Raji (cell line): ENCODE data around the gene MGAT4D.
A peak's percentile ranks its signal among the peaks of the same experiment; 100 is the strongest.

Experiments used
- POLR2A ChIP-seq: IDR thresholded peaks from 2 replicates; pipeline ENCODE4 v1.6.1; 2011; ENCODE audit warnings: low read depth, low read length, control low read depth; ENCODE audit not compliant: insufficient read depth

Gene MGAT4D

DNA sequence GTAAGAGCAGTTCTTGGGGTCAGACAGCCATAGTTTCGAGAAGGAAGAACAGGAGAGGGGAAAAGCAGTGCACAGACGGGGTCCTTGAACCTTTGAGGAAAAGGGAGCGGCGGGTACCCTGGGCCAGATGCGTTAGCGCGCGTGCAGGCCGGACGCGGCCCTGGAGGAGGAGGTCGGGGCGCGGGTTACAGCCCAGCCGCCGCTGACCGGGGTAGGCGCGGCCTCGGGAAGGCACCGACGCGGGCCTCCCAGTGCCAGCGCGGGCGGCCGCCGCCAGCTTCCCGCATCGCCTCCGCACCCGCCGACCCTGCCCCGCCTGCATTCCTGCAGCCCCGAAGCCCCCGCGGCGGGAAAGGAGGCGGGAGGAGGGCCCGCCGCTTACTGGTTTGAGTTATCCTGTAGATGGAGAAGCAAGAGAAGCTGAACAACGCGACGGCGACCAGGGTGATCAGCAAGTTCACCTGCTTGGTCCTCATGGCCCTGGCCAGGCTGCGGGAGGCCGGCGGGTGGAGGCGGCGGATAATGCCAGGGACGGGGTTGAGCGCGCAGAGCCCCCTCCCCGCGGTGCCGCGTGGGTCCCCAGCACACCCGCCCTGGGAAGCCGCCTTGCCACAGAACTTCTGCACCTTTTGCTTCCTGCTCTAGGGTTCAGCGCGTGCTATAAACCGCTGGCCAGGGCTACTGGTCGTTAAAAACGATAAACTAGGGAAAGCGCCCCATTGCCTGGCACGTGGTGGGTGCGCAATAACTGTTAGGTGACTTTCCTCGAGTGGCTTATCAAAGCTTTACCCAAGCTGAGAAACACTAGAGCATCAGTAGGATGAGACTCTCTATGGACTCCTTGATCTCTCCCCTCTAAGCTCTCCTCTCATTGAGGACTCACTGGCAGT is at the start of gene MGAT4D:
Gene MGAT4D (minus strand): TSS at position 547 of the 890 bp plus-strand sequence. CDS start 71 bp downstream, at position 476.
- TF ChIP-seq POLR2A = no peak

GRCh38 chr4:140533951-140534480 is 35.9 kb upstream of the MGAT4D start:
- TF ChIP-seq POLR2A = no peak

GRCh38 chr4:140529434-140529833 is 31.3 kb upstream of the MGAT4D start:
- TF ChIP-seq POLR2A = no peak

DNA sequence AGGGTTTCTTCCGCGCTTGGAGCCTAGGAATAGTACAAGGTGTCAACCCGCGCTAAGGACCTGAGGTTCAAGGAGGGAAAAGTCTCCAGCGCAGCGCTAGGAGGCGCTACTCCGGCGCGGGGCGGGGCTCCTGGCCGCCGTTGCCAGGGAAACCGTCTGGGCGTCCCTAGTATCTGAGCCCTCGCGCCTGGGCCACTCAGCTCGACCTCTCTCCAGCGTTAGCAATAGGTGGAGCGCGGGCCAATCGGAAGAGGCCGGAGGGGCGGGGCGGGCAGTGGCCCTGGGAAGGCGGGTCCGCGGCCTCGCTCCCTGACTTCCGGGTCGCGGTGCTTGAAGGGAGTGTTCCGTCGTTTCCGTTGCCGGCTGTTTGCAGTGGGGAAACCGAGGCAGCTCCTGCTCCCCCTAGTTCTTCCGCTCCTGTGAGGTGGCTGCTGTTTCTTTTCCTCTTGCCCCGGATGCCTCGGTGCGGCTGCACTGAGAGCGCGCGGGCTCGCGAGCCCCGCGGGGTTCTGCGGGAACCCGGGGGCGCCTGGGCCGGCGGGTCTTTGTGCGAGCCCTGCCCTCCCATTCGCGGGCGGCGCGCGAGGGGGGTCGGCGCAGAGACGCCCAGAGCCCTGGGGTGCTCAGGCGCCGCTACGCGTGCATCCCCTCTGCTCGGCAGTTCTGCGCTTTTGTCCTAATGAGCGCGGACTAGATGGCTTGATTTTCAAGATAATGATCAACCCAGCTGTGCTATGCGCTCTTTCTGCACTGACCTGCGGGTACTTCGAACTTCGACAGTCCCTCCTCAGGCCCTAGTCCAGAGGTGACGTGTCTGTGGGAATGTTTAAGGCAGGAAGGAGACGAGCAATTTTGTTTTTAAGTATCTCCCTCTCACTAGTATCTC is 26.0 kb upstream of the MGAT4D start, which contains the start of gene ELMOD2:
Gene ELMOD2 (plus strand): TSS at position 312 of the 886 bp plus-strand sequence. CDS start 1,261 bp downstream, outside the sequence.
- TF ChIP-seq POLR2A = peak; percentile 92

DNA sequence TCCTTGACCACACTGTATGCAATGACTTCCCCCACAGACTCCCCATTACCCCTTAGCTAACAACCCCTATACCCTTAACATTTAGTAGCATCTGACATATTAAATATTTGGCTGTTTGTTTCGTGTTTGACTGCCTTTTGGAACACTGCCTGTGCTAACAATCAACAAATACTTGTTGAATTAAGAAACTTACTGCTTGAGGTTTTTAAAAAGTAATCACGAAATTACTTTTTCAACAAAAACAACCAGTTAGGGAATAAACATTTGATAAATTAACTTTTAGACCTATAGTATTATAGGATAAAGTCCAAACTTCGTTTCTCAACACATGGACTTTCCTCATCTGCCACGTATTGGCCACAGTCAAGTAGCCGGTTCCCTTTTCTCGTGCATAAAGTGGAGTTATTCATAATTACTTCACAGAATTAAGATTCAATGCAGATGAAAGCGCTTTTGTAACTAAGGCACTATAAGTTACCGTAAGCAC is 25.3 kb upstream of the MGAT4D start:
- TF ChIP-seq POLR2A = no peak

- no peak for TF ChIP-seq POLR2A
Observed at GRCh38 chr4:140515423-140515822, 17.3 kb upstream of the MGAT4D start.

DNA sequence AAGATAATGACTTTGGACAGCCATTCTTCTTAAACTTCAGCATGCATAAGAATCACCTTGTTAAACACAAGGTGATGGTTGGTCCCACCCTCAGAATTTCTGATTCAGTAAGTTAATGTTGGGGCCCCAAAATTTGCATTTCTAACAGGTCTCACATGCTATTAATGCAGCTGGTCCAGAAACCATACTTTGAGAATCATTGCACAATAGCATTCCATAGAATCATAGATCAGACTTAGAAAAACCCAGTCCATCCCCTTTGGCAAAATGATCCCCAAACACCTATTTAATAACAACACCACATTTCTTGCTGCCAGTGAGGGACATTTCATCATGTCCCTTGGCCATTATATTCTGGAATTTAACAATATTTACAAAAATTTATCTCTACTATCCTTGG is 6.2 kb upstream of the MGAT4D start:
- TF ChIP-seq POLR2A = no peak

GRCh38 chr4:140499391-140499790 is 1.3 kb upstream of the MGAT4D start:
- TF ChIP-seq POLR2A = no peak

GRCh38 chr4:140497405-140497746 is 717 bp downstream of the MGAT4D start:
- no peak for TF ChIP-seq POLR2A

- no peak for TF ChIP-seq POLR2A
Observed at GRCh38 chr4:140485939-140486338, 12.2 kb downstream of the MGAT4D start.

DNA sequence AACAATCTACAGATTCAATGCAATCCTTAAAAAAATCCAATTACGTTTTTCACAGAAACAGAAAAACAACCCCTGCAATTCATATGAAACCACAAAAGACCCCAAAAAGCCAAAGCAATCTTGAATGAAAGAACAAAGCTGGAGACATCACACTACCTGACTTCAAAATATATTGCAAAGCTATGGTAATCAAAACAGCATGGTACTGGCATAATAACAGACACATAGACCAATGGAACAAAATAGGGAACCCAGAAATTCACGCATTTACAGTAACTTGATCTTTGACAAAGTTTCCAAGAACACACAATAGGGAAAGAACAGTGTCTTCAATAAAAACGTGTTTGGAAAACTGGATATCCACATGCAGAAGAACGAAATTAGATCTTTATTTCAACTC is 14.6 kb downstream of the MGAT4D start:
- no peak for TF ChIP-seq POLR2A

- TF ChIP-seq POLR2A = no peak
Observed at GRCh38 chr4:140472156-140472555, 25.9 kb downstream of the MGAT4D start.

DNA sequence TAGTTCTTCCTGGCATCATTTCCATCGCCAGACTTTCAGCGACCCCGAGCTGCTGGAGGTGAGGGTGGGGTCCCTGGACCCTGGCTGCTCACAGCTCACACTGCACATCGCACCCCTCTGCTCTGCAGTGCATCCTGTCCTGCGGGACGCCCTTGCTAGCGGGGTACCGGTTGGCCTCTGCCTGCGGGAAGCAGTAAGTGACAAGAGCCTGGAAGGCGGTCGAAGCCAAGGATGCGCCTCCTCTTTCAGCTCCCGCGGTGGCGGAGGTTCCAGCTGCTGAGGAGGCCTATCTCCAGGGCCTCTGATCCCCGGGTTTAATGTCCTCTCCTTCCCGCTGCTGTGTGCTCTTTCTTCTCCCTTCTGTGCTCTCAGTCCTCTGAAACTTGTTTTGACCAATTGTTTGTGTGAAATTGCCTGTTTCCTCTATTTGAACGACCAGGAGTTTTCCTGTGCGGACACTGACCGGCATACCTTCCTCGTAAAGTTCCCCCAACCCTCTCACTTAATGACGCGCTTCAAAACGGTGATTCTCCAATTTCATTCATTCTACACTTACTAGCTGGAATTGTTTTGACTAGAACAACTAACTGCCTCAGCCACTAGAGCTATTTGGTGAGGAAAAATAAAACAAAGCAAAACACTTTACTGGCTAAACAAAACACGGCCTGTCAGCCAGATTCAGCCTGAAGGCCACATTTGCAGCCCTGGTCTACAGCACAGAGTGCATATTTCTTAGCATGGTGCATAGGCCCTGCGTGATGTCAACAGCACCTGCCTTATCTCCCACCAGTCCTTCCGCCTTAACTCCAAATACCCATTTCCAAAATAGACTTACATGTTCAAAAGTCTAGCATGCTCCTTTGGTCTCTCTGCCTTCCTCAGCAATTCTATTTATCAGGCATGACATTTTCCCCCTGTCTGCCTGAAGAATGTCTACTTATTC is 28.0 kb downstream of the MGAT4D start:
- no peak for TF ChIP-seq POLR2A

DNA sequence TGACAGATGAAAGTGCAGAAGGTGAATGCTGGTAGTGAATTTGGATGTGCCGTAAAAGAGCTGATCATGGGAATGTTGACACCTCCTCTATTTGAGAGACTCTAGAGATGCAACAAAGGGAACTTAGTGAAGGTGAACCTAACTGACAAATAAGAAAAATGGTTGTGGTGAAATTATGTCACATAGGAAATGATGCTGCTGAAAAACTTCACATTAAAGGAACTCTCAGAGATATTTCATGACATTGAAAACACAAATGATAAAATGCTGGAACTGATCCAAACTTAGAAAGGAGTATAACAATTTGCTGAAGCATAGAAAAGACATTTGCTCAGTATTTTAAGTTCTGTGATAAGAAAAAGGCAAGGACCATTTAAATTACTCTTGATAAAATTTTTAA is 31.9 kb downstream of the MGAT4D start:
- no peak for TF ChIP-seq POLR2A

GRCh38 chr4:140463614-140464013 is 34.5 kb downstream of the MGAT4D start:
- no peak for TF ChIP-seq POLR2A

DNA sequence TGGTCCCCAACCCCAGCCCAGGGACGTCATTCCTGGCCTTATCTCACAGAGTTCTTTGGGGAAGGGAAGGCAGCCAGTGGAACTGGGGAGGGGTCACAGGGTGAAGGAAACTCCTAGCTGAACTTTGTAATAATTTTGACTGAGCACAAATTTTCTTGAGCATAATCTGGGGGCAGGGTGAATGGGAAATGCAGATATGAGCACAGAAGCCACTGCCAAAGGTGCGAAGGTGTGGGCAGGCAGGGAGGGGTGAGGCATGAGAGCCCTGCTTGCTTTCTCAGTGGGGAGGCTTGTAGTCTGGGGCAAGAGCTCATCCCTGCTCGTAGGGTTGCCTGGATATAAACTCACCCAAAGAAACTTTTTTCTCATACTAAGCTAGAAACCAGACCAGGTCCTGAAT is 34.9 kb downstream of the MGAT4D start:
- no peak for TF ChIP-seq POLR2A
